K562 (cell line): ENCODE data around the gene MPST. TPM values are rescaled to one million over a fixed set of nuclear protein-coding genes. Genes with fewer than 3 reads are reported as not detected.

ENCODE experiments used
- ADNP ChIP-seq: fragments of 200-800 bp; sonication (Bioruptor generic); IDR thresholded peaks from 2 replicates; pipeline ENCODE4 v1.6.1; 2016; ENCODE audit warnings: missing genetic modification characterization, missing compliant biosample characterization
- FOXA3 ChIP-seq, 2 experiments: fragments of 450-650 bp in 1 of 2; sonication (generic) in 1 of 2; formaldehyde crosslinking; IDR thresholded peaks in 1 of 2; conservative IDR thresholded peaks in 1 of 2; 2 replicates each; pipeline versions ENCODE4 v1.4.0 to v1.8.0; 2020 to 2022; ENCODE audit warnings: mild to moderate bottlenecking in 2 of 2, missing genetic modification reagents in 1 of 2
- FOXJ3 ChIP-seq: sonication (generic); formaldehyde crosslinking; IDR thresholded peaks from 2 replicates; pipeline ENCODE4 v1.4.0; 2020; ENCODE audit warnings: mild to moderate bottlenecking, missing genetic modification reagents
- NFIC ChIP-seq: fragments of 450-650 bp; IDR thresholded peaks from 2 replicates; pipeline ENCODE4 v1.6.1; 2017; ENCODE audit warnings: mild to moderate bottlenecking, inconsistent platforms
- SMAD3 ChIP-seq: fragments of 450-650 bp; formaldehyde crosslinking; conservative IDR thresholded peaks from 2 replicates; pipeline ENCODE4 v1.4.0; 2020; ENCODE audit warnings: mild to moderate bottlenecking
- TFAM ChIP-seq: fragments of 250-450 bp; sonication (Bioruptor Pico); conservative IDR thresholded peaks from 2 replicates; pipeline ENCODE4 v1.5.0; 2021; ENCODE audit warnings: mild to moderate bottlenecking, moderate library complexity
- ZBTB7A ChIP-seq: IDR thresholded peaks from 2 replicates; pipeline ENCODE4 v1.6.1; 2011; ENCODE audit warnings: low read depth, mild to moderate bottlenecking, low read length, moderate library complexity, borderline replicate concordance; ENCODE audit not compliant: control insufficient read depth
- ZFPM2 ChIP-seq: fragments of 250-450 bp; sonication (Bioruptor Pico); IDR thresholded peaks from 2 replicates; pipeline ENCODE4 v1.5.1; 2022; ENCODE audit warnings: mild to moderate bottlenecking
- ZNF57 ChIP-seq: fragments of 450-650 bp; formaldehyde crosslinking; IDR thresholded peaks from 2 replicates; pipeline ENCODE4 v1.4.0; 2020; ENCODE audit warnings: mild to moderate bottlenecking, moderate library complexity
- polyA plus RNA-seq, 8 experiments: library from polyadenylated mRNA; depleted of rRNA in 4 of 8; stranded (reverse) in 5 of 8; unstranded in 3 of 8; fragments of >200 nt; fragmentation: Nextera tagmentation in 2 of 8; fragmentation: Illumina TruSeq in 1 of 8; extraction: Ambion mirVana in 2 of 8; extraction: Trizol in 1 of 8; gene quantifications; 2 replicates each; pipeline versions ENCODE4 v1.2.1 to v1.2.3, GENCODE V29; 2011 to 2014; ENCODE audit warnings: inconsistent platforms in 1 of 8, missing spikeins in 1 of 8
- total RNA-seq, 7 experiments: library from RNA; depleted of rRNA in 6 of 7; stranded (reverse); fragments of >200 nt in 6 of 7; fragmentation: Illumina TruSeq in 2 of 7; extraction: Trizol in 2 of 7; gene quantifications; 2 replicates each; pipeline versions ENCODE4 v1.2.1 to v1.2.3, GENCODE V29; 2011 to 2021; ENCODE audit warnings: low replicate concordance in 1 of 7
- TF ChIP-seq, protein P1 (sequence below): fragments of 250-450 bp; sonication (Bioruptor Pico); IDR thresholded peaks from 2 replicates; pipeline ENCODE4 v1.6.1; 2021; ENCODE audit warnings: mild to moderate bottlenecking
- TF ChIP-seq, protein P2 (sequence below): fragments of 450-650 bp; formaldehyde crosslinking; IDR thresholded peaks from 2 replicates; pipeline ENCODE4 v1.4.0; 2020; ENCODE audit warnings: mild to moderate bottlenecking
- TF ChIP-seq, protein P3 (sequence below): sonication (generic); formaldehyde crosslinking; IDR thresholded peaks from 2 replicates; pipeline ENCODE4 v1.8.0; 2022; ENCODE audit warnings: mild to moderate bottlenecking, low read depth, missing genetic modification reagents
- TF ChIP-seq, protein P4 (sequence below): fragments of 250-450 bp; sonication (Bioruptor Pico); IDR thresholded peaks from 2 replicates; pipeline ENCODE4 v1.4.0; 2020; ENCODE audit warnings: borderline replicate concordance

Gene MPST
- total and polyA plus RNA-seq, 9 of the 15 experiments (the other 6 are each of a cell fraction or from before 2014, with no cell fraction given): 0.65 to 104 (median 24.3) TPM

DNA sequence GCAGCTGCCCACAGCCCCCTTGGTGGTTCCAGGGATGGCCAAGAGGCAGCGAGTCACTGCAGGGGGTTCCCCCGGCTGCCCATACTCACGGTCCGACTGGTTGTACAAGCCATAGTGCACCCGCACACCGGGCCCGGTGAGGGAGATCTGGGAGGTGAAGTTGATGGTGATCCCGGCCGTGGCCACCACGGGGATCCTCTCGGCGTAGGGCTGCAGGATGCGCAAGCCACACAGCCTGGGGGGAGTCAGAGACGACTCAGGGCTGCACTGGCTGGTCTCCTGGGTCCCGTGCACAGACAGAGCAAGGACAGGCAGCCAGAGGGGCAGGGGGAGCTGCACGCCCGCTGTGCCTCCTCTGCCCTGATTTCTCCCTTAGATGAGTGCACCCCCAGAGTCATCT, 55.5 kb downstream of the MPST start (continued):
- TF ChIP-seq, protein P1, sequence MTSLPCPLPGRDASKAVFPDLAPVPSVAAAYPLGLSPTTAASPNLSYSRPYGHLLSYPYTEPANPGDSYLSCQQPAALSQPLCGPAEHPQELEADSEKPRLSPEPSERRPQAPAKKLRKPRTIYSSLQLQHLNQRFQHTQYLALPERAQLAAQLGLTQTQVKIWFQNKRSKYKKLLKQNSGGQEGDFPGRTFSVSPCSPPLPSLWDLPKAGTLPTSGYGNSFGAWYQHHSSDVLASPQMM (CRISPR knock-in tag): no peak
- TF ChIP-seq TFAM (CRISPR knock-in tag) (no peak), SMAD3 (CRISPR knock-in tag) (no peak), ADNP (tag) (no peak), ZFPM2 (no peak), ZBTB7A (no peak), NFIC (no peak), ZNF57 (CRISPR knock-in tag) (no peak), FOXJ3 (CRISPR knock-in tag) (no peak), FOXA3 (CRISPR knock-in tag; conservative IDR thresholded peaks at IDR 0.05 in 1 of 2, IDR thresholded peaks at IDR 0.05 in 1 of 2) (no peak)
- TF ChIP-seq, protein P2, sequence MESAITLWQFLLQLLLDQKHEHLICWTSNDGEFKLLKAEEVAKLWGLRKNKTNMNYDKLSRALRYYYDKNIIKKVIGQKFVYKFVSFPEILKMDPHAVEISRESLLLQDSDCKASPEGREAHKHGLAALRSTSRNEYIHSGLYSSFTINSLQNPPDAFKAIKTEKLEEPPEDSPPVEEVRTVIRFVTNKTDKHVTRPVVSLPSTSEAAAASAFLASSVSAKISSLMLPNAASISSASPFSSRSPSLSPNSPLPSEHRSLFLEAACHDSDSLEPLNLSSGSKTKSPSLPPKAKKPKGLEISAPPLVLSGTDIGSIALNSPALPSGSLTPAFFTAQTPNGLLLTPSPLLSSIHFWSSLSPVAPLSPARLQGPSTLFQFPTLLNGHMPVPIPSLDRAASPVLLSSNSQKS (CRISPR knock-in tag): no peak
- TF ChIP-seq, protein P3, sequence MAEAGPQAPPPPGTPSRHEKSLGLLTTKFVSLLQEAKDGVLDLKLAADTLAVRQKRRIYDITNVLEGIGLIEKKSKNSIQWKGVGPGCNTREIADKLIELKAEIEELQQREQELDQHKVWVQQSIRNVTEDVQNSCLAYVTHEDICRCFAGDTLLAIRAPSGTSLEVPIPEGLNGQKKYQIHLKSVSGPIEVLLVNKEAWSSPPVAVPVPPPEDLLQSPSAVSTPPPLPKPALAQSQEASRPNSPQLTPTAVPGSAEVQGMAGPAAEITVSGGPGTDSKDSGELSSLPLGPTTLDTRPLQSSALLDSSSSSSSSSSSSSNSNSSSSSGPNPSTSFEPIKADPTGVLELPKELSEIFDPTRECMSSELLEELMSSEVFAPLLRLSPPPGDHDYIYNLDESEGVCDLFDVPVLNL (CRISPR knock-in tag): no peak
- TF ChIP-seq, protein P4, sequence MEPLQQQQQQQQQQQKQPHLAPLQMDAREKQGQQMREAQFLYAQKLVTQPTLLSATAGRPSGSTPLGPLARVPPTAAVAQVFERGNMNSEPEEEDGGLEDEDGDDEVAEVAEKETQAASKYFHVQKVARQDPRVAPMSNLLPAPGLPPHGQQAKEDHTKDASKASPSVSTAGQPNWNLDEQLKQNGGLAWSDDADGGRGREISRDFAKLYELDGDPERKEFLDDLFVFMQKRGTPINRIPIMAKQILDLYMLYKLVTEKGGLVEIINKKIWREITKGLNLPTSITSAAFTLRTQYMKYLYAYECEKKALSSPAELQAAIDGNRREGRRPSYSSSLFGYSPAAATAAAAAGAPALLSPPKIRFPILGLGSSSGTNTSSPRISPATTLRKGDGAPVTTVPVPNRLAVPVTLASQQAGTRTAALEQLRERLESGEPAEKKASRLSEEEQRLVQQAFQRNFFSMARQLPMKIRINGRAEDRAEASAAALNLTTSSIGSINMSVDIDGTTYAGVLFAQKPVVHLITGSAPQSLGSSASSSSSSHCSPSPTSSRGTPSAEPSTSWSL (CRISPR knock-in tag): no peak
